IMR-90 (cell line): ENCODE results near the gene CLDN6. TPM values are rescaled to one million over a fixed set of nuclear protein-coding genes. Genes with fewer than 3 reads are reported as not detected.
A peak's percentile ranks its signal among the peaks of the same experiment; 100 is the strongest.

Experiments
- ATAC-seq: fragments of 200-7000 bp; cut with Tn5 transposase; 2 replicates; pipeline ENCODE4 v1.9.1; 2020; ENCODE audit warnings: low read depth, mild to moderate bottlenecking, moderate library complexity
- BruUV-seq: library from RNA; stranded (reverse); fragments of 400-500 nt; replicated peaks from 2 replicates; lab custom pipeline; 2021; lab: Mats Ljungman, UMichigan
- CTCF ChIA-PET: fragments of 300-600 bp; formaldehyde crosslinking; extraction: SDS; loops from one replicate; lab custom pipeline; 2021; ENCODE audit warnings: antibody characterized with exemption; lab: Yijun Ruan, JAX
- POLR2A ChIA-PET: fragments of 300-600 bp; sonication (Branson Sonifier 250); formaldehyde crosslinking; loops from one replicate; lab custom pipeline; 2022; ENCODE audit warnings: antibody characterized with exemption; ENCODE audit not compliant: unreplicated experiment; lab: Charles Lee
- DNase-seq: peaks from one replicate; pipeline ENCODE4 v3.0.0; 2013
- H2AFZ ChIP-seq: replicated peaks from 2 replicates; pipeline ENCODE3; 2013; ENCODE audit warnings: low read length, mild to moderate bottlenecking; ENCODE audit not compliant: poor library complexity
- H2AK5ac ChIP-seq: 2 replicates; pipeline ENCODE4 v1.6.1; 2013; ENCODE audit warnings: low read depth, low read length, inconsistent platforms
- H2AK9ac ChIP-seq: replicated peaks from 2 replicates; pipeline ENCODE3; 2013; ENCODE audit warnings: mild to moderate bottlenecking, low read depth, low read length, moderate library complexity; ENCODE audit not compliant: poor library complexity
- H2BK120ac ChIP-seq: 2 replicates; pipeline ENCODE4 v1.6.1; 2013; ENCODE audit warnings: low read depth, low read length, inconsistent platforms
- H2BK15ac ChIP-seq: 3 replicates; pipeline ENCODE4 v1.6.1; 2013; ENCODE audit warnings: low read depth, low read length, inconsistent platforms
- H2BK20ac ChIP-seq: 2 replicates; pipeline ENCODE4 v1.6.1; 2013; ENCODE audit warnings: low read depth, mild to moderate bottlenecking, inconsistent platforms, low read length, moderate library complexity
- H2BK5ac ChIP-seq: 2 replicates; pipeline ENCODE4 v1.6.1; 2013; ENCODE audit warnings: mild to moderate bottlenecking, low read depth, low read length, inconsistent platforms; ENCODE audit not compliant: poor library complexity, severe bottlenecking
- H3K14ac ChIP-seq: replicated peaks from 2 replicates; pipeline ENCODE4 v1.6.1; 2013; ENCODE audit warnings: low read depth, low read length, inconsistent platforms
- H3K18ac ChIP-seq: 2 replicates; pipeline ENCODE4 v1.6.1; 2013; ENCODE audit warnings: low read depth, low read length, control low read depth
- H3K23ac ChIP-seq: 2 replicates; pipeline ENCODE4 v1.6.1; 2013; ENCODE audit warnings: low read depth, low read length, inconsistent platforms
- H3K27ac ChIP-seq: 2 replicates; pipeline ENCODE4 v1.5.1; 2013; ENCODE audit warnings: mild to moderate bottlenecking, control low read depth, low read length; ENCODE audit not compliant: insufficient read depth
- H3K27me3 ChIP-seq: 2 replicates; pipeline ENCODE4 v1.6.1; 2013; ENCODE audit warnings: low read length; ENCODE audit not compliant: control insufficient read depth, insufficient read depth
- H3K36me3 ChIP-seq: 2 replicates; pipeline ENCODE4 v1.6.1; 2013; ENCODE audit warnings: low read length, mixed read lengths; ENCODE audit not compliant: control insufficient read depth, insufficient read depth
- H3K4ac ChIP-seq: 2 replicates; pipeline ENCODE4 v1.6.1; 2013; ENCODE audit warnings: low read depth, low read length, inconsistent platforms
- H3K4me1 ChIP-seq: 2 replicates; pipeline ENCODE4 v1.6.1; 2013; ENCODE audit warnings: low read length, mixed read lengths; ENCODE audit not compliant: control insufficient read depth, insufficient read depth
- H3K4me2 ChIP-seq: 2 replicates; pipeline ENCODE4 v1.6.1; 2013; ENCODE audit warnings: low read depth, mild to moderate bottlenecking, control low read depth, low read length, moderate library complexity
- H3K4me3 ChIP-seq: 2 replicates; pipeline ENCODE4 v1.5.1; 2013; ENCODE audit warnings: low read depth, mild to moderate bottlenecking, control low read depth, low read length, moderate library complexity; ENCODE audit not compliant: insufficient read depth
- H3K56ac ChIP-seq: 2 replicates; pipeline ENCODE4 v1.6.1; 2013; ENCODE audit warnings: low read length, inconsistent platforms; ENCODE audit not compliant: insufficient read depth; ENCODE audit errors: extremely low read depth
- H3K79me1 ChIP-seq, 2 experiments: 2 replicates each; pipeline ENCODE4 v1.6.1; 2013; ENCODE audit warnings: low read length in 2 of 2, inconsistent platforms in 1 of 2, low read depth in 1 of 2
- H3K9ac ChIP-seq: 2 replicates; pipeline ENCODE4 v1.6.1; 2013; ENCODE audit warnings: low read depth, low read length, control low read depth
- H3K9me1 ChIP-seq: 2 replicates; pipeline ENCODE4 v1.6.1; 2013; ENCODE audit warnings: low read length, inconsistent platforms; ENCODE audit not compliant: insufficient read depth
- H3K9me3 ChIP-seq: 2 replicates; pipeline ENCODE4 v1.6.1; 2013; ENCODE audit warnings: low read length; ENCODE audit not compliant: control insufficient read depth, insufficient read depth
- H4K20me1 ChIP-seq: 2 replicates; pipeline ENCODE4 v1.6.1; 2013; ENCODE audit warnings: low read length, inconsistent platforms; ENCODE audit not compliant: insufficient read depth
- H4K5ac ChIP-seq: 2 replicates; pipeline ENCODE4 v1.6.1; 2013; ENCODE audit warnings: mild to moderate bottlenecking, low read depth, low read length, control low read depth
- H4K8ac ChIP-seq, 2 experiments: 2 replicates each; pipeline ENCODE4 v1.6.1; 2013; ENCODE audit warnings: low read depth in 2 of 2, low read length in 2 of 2, control low read depth in 1 of 2, inconsistent platforms in 1 of 2
- H4K91ac ChIP-seq: 2 replicates; pipeline ENCODE4 v1.6.1; 2013; ENCODE audit warnings: low read depth, low read length, inconsistent platforms; ENCODE audit not compliant: insufficient read depth
- BHLHE40 ChIP-seq: fragments of 150-350 bp; IDR thresholded peaks from 2 replicates; pipeline ENCODE4 v1.6.1; 2016; ENCODE audit warnings: mild to moderate bottlenecking, low read depth, low read length
- FOS ChIP-seq: fragments of 150-350 bp; IDR thresholded peaks from 2 replicates; pipeline ENCODE4 v1.6.1; 2016; ENCODE audit warnings: low read depth, low read length
- NFE2L2 ChIP-seq: fragments of 150-350 bp; IDR thresholded peaks from 2 replicates; pipeline ENCODE4 v1.6.1; 2016; ENCODE audit warnings: low read depth, mild to moderate bottlenecking, low read length
- POLR2A ChIP-seq: IDR thresholded peaks from 2 replicates; pipeline ENCODE4 v1.6.1; 2012; ENCODE audit warnings: mild to moderate bottlenecking, low read depth, low read length
- RAD21 ChIP-seq: IDR thresholded peaks from 2 replicates; pipeline ENCODE4 v1.6.1; 2012; ENCODE audit warnings: low read length, improper control_type of control experiment
- RFX5 ChIP-seq: IDR thresholded peaks from 2 replicates; pipeline ENCODE4 v1.8.0; 2012; ENCODE audit warnings: low read depth, mild to moderate bottlenecking, low read length, moderate library complexity
- SMC3 ChIP-seq: fragments of 150-350 bp; IDR thresholded peaks from 2 replicates; pipeline ENCODE4 v1.6.1; 2016; ENCODE audit warnings: low read depth, mild to moderate bottlenecking, antibody characterized with exemption, low read length, moderate library complexity
- WGBS, 2 experiments: methylation state at CpG; one replicate each; pipeline versions ENCODE4 v1.1.5 to v1.1.7; 2013; ENCODE audit warnings: missing lambda C conversion rate in 2 of 2; ENCODE audit not compliant: insufficient read length in 1 of 2; ENCODE audit errors: extremely low coverage in 2 of 2; 5-methylcytosine and 5-hydroxymethylcytosine counted together
- dilution Hi-C: fragments of 300-500 bp; cut with HindIII; formaldehyde crosslinking; loops from one replicate; pipeline ENCODE4 v1.14.3; 2018; ENCODE audit warnings: low sequenced_read_pairs; ENCODE audit not compliant: unreplicated experiment
- in situ Hi-C: fragments of 300-500 bp; cut with MboI; formaldehyde crosslinking; loops from 3 replicates; pipeline ENCODE4 v1.14.3; 2019; ENCODE audit warnings: low sequenced_read_pairs, inconsistent platforms, mixed read lengths
- intact Hi-C: fragments of 100-400 bp; cut with micrococcal nuclease; formaldehyde crosslinking; loops from 2 replicates; pipeline ENCODE4 v1.10.0; 2022
- polyA plus RNA-seq, 3 experiments: library from polyadenylated mRNA; depleted of rRNA; stranded (reverse); fragments of >200 nt; gene quantifications; 2 replicates each; pipeline ENCODE4 v1.2.3, GENCODE V29; 2012; ENCODE audit warnings: low replicate concordance in 1 of 3
- total RNA-seq: library from RNA; depleted of rRNA; stranded (reverse); fragments of >200 nt; gene quantifications from 2 replicates; pipeline ENCODE4 v1.2.3, GENCODE V29; 2012

CLDN6 gene
- total and polyA plus RNA-seq, 2 of the 4 experiments (the other 2 are of a cell fraction), result 0.14 TPM; not detected in 1

DNA sequence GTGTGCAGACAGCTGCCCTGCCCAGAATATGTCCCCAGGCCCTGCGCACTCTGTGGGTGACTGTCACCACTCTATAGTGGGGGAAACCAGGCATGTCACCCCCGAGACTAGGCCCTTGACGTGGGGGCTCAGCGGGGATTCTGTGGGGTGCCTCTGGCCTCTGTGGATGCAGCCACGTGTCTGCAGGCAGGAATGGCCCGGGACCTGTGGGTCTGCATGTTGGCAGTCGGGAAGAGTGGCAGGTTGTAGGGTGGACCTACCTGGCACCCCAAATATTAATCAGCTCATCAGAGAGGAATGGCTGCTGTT is 48.4 kb upstream of the CLDN6 start:
- ChIA-PET POLR2A (no interaction called here), CTCF (no interaction called here)
- no TSS peak for BruUV-seq

More for the DNA sequence above, 48.4 kb upstream of the CLDN6 start:
- DNase-seq (no peak), ATAC-seq (no peak)
- H2BK5ac ChIP-seq, result peak overlapping the region; percentile 1
- H2BK120ac ChIP-seq, result peak overlapping the region; percentile 19; the same call in 1 of the 2 replicates
- intact Hi-C loops, result no loop called here
- H4K91ac ChIP-seq, result peak overlapping the region; percentile 62; the same call in 1 of the 2 replicates
- H3K4me1 ChIP-seq, result peaks cover 12% of the 10 kb centered on the region
- peaks cover 18% of the 10 kb centered on the region for H3K9me1 ChIP-seq
- no peak overlapping the region for H4K5ac ChIP-seq
- H3K4me2 ChIP-seq, result peak overlapping the region; percentile 32; the same call in 1 of the 2 replicates
- H2BK15ac ChIP-seq, result peak overlapping the region; percentile 36; the same call in 1 of the 3 replicates
- no peak overlapping the region for H2BK20ac ChIP-seq
- no peaks in the 10 kb centered on the region for H3K36me3 ChIP-seq
- H2AK9ac ChIP-seq, result peak overlapping the region; percentile 99
- H3K4me3 ChIP-seq, result peak overlapping the region; percentile 47; the same call in 1 of the 2 replicates
- H3K4ac ChIP-seq, result peak overlapping the region; percentile 81; the same call in 1 of the 2 replicates
- peak overlapping the region in 1 of 2 experiments; percentile 92; a peak in 2 of 4 replicates for H4K8ac ChIP-seq
- peak overlapping the region; percentile 98 for H2AFZ ChIP-seq
- dilution Hi-C loops, result no loop called here
- H3K9me3 ChIP-seq, result no peaks in the 10 kb centered on the region
- H3K23ac ChIP-seq, result peak overlapping the region; percentile 59; the same call in 1 of the 2 replicates
- H3K27ac ChIP-seq, result no peak overlapping the region
- TF ChIP-seq POLR2A (no peak), SMC3 (no peak), BHLHE40 (no peak), NFE2L2 (no peak), RAD21 (no peak), RFX5 (no peak), FOS (no peak)
- in situ Hi-C loops, result no loop called here
- H3K56ac ChIP-seq, result no peak overlapping the region
- H3K9ac ChIP-seq, result no peak overlapping the region
- no peak overlapping the region for H3K14ac ChIP-seq
- peaks cover 6 to 19% of the 10 kb centered on the region in 2 experiments; a peak in 2 of 4 replicates for H3K79me1 ChIP-seq
- WGBS, 2 experiments, result 100% methylated on average over 1 of the region's 7 CpGs; no CpG with 5 or more reads in 1 of the 2 experiments
- H2AK5ac ChIP-seq, result peak overlapping the region; percentile 97; the same call in 1 of the 2 replicates
- H3K18ac ChIP-seq, result no peak overlapping the region
- peaks cover 3% of the 10 kb centered on the region; the same call in 1 of the 2 replicates for H3K27me3 ChIP-seq
- H4K20me1 ChIP-seq, result no peaks in the 10 kb centered on the region
